Activated naive CD8-positive, alpha-beta T cell (primary cell): ENCODE results near the gene PLXNA1.

Experiments used
- H3K27ac Mint-ChIP-seq: one replicate; pipeline ENCODE4 v1.8.0; 2021; ENCODE audit warnings: mixed read lengths
- H3K27me3 Mint-ChIP-seq: one replicate; pipeline ENCODE4 v1.8.0; 2021; ENCODE audit warnings: mixed read lengths
- H3K36me3 Mint-ChIP-seq: one replicate; pipeline ENCODE4 v1.8.0; 2021; ENCODE audit warnings: mixed read lengths
- H3K4me1 Mint-ChIP-seq: one replicate; pipeline ENCODE4 v1.8.0; 2021; ENCODE audit warnings: low read depth, mixed read lengths
- H3K4me3 Mint-ChIP-seq: one replicate; pipeline ENCODE4 v1.8.0; 2021; ENCODE audit warnings: mild to moderate bottlenecking, mixed read lengths
- H3K9me3 Mint-ChIP-seq: one replicate; pipeline ENCODE4 v1.8.0; 2021; ENCODE audit warnings: low read depth, mixed read lengths

The PLXNA1 gene

DNA sequence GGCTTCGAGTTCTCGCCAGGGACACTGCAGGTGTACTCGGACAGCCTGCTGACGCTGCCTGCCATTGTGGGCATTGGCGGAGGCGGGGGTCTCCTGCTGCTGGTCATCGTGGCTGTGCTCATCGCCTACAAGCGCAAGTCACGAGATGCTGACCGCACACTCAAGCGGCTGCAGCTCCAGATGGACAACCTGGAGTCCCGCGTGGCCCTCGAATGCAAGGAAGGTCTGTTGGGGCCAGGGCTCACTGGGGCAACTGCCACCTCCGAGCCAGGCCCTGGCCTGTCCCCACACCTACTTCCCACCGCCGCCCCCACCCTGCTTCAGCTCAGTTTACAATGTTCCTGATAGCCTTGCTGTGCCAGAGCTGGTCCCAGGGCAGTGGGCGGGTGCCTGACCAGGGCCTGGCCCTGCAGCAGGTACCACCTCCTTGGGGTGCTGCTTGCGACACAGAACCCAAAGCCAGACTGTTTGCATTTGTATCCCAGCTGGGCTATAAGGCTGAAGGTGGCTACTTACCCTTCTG is 35.5 kb downstream of the PLXNA1 start:
- Mint-ChIP-seq H3K9me3 (no peaks in the 10 kb centered on the region), H3K27ac (no peak overlapping the region), H3K4me1 (no peaks in the 10 kb centered on the region), H3K27me3 (no peaks in the 10 kb centered on the region), H3K4me3 (no peak overlapping the region), H3K36me3 (peaks cover 4% of the 10 kb centered on the region)

DNA sequence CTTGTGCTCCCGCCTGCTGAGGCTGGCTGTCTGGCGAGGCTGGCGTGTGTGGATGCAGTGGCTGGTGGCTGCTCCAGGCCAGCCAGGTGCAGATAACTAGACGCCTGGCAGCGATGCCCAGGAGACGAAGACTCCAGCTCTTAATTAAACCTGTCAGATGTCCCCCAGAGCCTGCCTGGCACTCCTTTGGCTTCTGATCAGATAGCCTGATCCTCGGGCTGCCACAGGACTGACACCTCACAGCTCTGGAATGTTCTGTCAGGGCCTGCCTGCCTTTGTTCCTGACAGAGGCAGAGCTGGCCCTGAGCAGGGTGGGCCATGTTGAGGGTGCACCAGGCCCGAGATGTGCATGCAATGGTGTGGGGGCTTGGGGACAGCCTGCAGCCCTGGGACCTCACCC is 36.5 kb downstream of the PLXNA1 start:
- Mint-ChIP-seq H3K27me3 (no peaks in the 10 kb centered on the region), H3K4me3 (no peak overlapping the region), H3K4me1 (no peaks in the 10 kb centered on the region), H3K27ac (no peak overlapping the region), H3K36me3 (peaks cover 4% of the 10 kb centered on the region), H3K9me3 (no peaks in the 10 kb centered on the region)

DNA sequence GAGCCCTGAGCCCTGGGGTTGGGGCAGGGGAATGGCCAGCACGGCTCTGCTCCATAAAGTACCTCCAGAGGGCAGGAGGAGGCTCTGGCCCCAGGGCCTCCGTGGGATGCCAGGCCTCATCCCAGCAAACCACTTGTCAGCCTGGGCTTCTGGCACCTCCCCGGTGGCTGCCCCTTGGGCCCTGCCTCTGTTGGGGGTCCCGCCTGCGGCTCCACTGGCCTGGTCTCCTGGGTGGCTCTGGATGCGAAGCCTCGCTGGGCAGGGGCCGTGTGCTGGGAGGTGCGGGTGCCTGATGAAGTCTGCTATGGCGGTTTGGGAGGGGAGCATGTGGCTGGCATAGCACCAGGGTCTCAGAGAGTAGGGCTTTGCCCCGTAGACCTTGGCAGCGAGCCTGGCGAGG is 37.6 kb downstream of the PLXNA1 start:
- H3K9me3 Mint-ChIP-seq: no peaks in the 10 kb centered on the region
- H3K4me1 Mint-ChIP-seq: no peaks in the 10 kb centered on the region
- no peak overlapping the region for H3K27ac Mint-ChIP-seq
- no peaks in the 10 kb centered on the region for H3K27me3 Mint-ChIP-seq
- H3K36me3 Mint-ChIP-seq: peaks cover 4% of the 10 kb centered on the region
- H3K4me3 Mint-ChIP-seq: no peak overlapping the region

DNA sequence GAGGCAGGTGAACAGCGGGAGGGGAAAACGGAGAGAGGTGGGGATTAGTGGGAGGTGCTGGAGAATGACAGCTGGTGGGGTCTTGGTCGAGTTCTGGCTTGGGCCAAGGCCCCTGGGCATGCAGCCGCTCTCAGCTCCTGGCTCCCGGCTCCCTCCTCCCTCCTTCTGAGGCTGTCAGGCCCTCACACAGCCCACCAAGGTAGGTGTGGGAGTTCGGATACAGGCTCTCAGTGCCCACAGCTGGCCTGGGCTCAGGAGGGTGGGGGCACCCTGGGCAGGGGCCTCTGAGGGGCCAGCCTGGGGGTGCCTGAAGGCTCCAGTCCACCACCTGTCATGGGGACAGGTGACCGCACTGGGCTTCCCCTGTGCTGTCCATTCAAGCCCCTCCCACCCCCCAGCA is 39.9 kb downstream of the PLXNA1 start:
- H3K4me3 Mint-ChIP-seq: no peak overlapping the region
- H3K36me3 Mint-ChIP-seq: peaks cover 4% of the 10 kb centered on the region
- no peaks in the 10 kb centered on the region for H3K4me1 Mint-ChIP-seq
- no peak overlapping the region for H3K27ac Mint-ChIP-seq
- no peaks in the 10 kb centered on the region for H3K27me3 Mint-ChIP-seq
- H3K9me3 Mint-ChIP-seq: no peaks in the 10 kb centered on the region

DNA sequence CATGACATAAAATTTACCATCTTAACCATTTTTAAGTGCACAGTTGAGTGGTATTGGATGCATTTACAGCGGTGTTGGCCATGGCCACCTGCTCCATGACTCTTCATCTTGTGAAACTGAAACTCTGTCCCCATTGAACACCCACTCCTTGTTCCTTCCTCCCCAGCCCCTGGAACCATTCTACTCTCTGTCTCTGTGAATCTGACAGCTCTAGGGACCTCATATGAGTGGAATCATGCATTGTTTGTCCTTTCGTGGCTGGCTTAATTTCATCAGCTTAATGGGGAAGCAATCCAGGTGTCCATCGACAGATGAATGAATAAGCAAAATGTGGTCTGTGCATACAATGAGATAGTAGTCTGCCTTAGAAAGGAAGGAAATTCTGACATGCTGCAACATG is 42.5 kb downstream of the PLXNA1 start:
- Mint-ChIP-seq H3K27ac (no peak overlapping the region), H3K27me3 (no peaks in the 10 kb centered on the region), H3K4me3 (no peak overlapping the region), H3K4me1 (no peaks in the 10 kb centered on the region), H3K9me3 (no peaks in the 10 kb centered on the region), H3K36me3 (peaks cover 4% of the 10 kb centered on the region)

DNA sequence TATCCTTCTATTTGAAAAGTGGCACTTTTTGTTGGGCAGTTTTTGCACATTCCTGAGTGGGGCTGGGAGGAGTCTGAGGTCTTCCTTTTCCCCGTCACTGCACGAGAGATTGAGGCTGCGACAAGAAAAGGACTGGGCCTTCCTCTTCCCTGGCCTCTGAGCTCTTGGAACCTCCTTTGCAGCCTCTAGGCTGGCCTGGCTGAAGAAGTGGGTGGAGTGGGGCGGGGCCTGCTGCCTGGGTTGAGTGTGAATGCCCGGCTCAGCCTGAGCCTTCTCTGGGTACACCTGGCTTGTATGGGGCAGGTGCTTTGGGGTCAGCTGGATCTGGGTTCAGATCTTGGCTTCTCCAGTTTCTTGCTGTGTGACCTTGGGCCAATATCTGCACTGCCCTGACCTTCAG is 43.1 kb downstream of the PLXNA1 start:
- H3K4me1 Mint-ChIP-seq: no peaks in the 10 kb centered on the region
- H3K36me3 Mint-ChIP-seq: peaks cover 4% of the 10 kb centered on the region
- no peak overlapping the region for H3K27ac Mint-ChIP-seq
- no peak overlapping the region for H3K4me3 Mint-ChIP-seq
- H3K9me3 Mint-ChIP-seq: no peaks in the 10 kb centered on the region
- H3K27me3 Mint-ChIP-seq: no peaks in the 10 kb centered on the region

DNA sequence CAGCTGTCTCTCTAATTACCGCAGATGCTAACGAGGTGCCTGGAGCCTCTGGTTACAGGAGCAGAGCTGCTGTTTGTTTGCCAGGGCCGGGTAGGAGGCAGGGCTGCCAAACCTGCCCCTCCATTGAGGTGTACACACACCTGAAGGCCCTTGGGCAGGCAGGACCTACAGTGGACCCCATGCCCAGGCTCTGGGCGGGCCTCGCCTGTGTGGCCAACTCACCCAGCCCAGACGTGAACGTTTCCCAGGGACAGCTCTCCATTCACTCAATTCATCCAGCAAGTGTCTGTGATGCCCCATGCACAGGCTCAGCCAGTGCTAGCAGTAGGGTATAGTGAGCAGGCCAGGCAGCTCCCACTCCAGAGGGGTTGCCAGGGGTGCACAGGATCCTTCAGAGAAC is 43.7 kb downstream of the PLXNA1 start:
- Mint-ChIP-seq H3K36me3 (no peaks in the 10 kb centered on the region), H3K4me3 (no peak overlapping the region), H3K9me3 (no peaks in the 10 kb centered on the region), H3K27me3 (no peaks in the 10 kb centered on the region), H3K4me1 (no peaks in the 10 kb centered on the region), H3K27ac (no peak overlapping the region)

DNA sequence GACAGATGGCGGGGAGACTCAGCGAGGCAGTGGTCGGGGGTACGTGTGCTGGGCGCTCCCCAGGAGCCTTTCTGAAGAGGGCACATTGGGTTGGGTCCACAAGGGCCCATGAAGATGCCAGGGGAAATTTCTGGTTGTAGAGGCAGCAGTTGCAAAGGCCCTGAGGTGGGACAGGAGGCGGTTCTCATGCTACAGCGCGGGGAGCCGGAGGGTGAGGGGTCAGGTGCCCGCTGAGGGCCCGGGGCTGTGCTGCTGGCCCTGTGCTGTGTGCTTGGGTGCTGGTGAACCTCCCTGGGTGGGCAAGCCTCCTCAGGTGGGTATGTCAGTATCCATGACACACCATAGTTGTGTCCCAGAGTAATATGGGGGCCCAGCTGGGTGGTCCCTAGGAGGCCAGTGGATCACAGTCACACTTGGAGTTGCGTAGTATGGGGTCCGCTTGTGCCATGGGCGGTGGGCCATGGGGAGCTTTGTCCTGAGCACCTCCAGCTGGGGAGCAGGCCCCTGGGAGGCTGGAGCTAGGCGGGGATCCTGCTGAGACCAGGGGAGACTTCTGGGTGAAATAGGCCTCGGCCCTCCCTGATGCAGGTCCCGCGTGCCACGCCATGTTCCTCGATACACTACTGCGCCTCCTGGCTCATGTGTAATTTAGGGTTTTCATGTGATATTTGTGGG is 44.3 kb downstream of the PLXNA1 start:
- Mint-ChIP-seq H3K27me3 (no peaks in the 10 kb centered on the region), H3K4me1 (no peaks in the 10 kb centered on the region), H3K27ac (no peak overlapping the region), H3K36me3 (no peaks in the 10 kb centered on the region), H3K9me3 (no peaks in the 10 kb centered on the region), H3K4me3 (no peak overlapping the region)

DNA sequence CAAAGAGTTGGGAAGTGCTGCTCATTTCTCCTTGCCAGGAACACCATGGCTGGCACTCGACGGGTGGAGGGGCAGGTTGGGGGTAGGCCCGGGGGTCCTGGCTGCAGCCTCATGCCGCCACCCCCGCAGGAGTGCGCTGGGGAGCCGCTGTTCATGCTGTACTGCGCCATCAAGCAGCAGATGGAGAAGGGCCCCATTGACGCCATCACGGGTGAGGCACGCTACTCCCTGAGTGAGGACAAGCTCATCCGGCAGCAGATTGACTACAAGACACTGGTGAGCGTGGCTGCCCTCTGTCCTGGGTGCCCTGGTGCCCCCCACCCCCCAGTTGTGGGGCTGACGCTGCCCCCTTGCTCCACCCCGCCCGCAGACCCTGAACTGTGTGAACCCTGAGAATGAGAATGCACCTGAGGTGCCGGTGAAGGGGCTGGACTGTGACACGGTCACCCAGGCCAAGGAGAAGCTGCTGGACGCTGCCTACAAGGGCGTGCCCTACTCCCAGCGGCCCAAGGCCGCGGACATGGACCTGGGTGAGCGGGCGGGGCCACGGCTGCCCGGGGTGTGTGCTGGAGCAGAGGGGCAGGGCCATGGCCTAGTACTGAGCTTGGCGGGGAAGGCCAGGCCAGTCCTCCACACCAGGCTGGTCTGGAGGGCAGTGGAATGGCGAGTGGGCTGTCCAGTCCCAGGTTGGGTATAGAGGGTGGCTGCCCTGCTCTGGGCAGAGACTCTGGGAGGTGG is 45.1 kb downstream of the PLXNA1 start:
- Mint-ChIP-seq H3K9me3 (no peaks in the 10 kb centered on the region), H3K27ac (no peak overlapping the region), H3K4me3 (no peak overlapping the region), H3K36me3 (no peaks in the 10 kb centered on the region), H3K4me1 (no peaks in the 10 kb centered on the region), H3K27me3 (no peaks in the 10 kb centered on the region)

DNA sequence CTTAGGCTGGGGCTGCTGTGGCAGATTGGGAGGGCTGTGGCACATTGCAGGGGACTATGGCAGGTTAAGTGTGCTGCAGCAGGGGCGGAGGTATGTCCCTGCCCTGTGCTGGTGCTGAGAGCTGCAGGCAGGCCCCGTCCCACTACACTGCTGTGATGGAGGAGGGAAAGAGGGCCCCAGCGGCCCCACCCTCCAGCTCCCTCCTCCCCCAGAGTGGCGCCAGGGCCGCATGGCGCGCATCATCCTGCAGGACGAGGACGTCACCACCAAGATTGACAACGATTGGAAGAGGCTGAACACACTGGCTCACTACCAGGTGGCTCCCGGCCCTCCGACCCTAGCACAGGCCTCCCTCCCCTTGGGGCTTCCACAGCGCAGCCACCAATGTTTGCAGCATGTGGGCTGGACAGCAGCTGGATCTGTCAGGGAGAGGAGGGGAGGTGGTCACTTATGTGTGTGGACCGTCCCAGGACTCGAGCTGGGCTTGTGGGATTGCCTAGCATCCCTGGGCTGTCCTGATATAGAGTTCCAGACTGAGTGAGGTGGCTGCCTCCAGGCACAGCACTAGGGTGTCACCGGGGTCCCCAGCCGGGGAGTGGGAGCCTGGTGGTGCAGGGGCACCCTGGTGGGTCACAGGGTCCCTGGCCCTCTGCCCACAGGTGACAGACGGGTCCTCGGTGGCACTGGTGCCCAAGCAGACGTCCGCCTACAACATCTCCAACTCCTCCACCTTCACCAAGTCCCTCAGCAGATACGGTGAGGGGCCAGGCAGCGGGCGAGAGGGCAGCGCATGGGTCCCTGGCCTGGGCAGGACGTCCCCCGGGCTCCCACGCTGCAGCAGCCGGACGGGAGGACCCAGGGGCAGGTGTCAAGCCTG is 46.1 kb downstream of the PLXNA1 start:
- Mint-ChIP-seq H3K27me3 (no peaks in the 10 kb centered on the region), H3K27ac (no peak overlapping the region), H3K4me3 (no peak overlapping the region), H3K9me3 (no peaks in the 10 kb centered on the region), H3K4me1 (no peaks in the 10 kb centered on the region), H3K36me3 (no peaks in the 10 kb centered on the region)

DNA sequence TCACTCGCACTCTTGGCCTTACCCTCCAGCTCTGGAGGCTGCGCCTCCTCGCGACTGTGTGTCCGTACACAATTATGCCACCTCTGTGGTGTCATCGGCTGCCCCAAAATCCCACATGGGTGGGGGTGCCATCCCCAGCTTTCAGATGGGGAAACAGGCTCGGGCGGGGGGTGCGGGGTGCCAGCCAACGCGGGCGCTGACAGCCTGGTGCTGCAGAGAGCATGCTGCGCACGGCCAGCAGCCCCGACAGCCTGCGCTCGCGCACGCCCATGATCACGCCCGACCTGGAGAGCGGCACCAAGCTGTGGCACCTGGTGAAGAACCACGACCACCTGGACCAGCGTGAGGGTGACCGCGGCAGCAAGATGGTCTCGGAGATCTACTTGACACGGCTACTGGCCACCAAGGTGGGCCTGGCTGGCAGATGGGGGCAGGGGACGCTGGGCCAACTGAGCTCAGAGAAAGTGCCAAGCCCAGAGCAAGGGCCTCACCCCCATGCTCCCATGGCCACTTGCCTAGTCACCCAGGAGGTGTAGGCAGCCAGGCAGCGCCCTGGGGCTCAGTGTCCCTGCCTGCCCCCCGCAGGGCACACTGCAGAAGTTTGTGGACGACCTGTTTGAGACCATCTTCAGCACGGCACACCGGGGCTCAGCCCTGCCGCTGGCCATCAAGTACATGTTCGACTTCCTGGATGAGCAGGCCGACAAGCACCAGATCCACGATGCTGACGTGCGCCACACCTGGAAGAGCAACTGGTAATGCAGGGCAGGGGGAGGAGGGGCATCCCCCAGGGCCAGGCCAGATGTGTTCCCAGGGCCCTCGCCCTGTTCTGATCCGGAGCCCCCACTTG is 47.0 kb downstream of the PLXNA1 start:
- H3K36me3 Mint-ChIP-seq: no peaks in the 10 kb centered on the region
- H3K4me3 Mint-ChIP-seq: no peak overlapping the region
- H3K27me3 Mint-ChIP-seq: no peaks in the 10 kb centered on the region
- no peak overlapping the region for H3K27ac Mint-ChIP-seq
- no peaks in the 10 kb centered on the region for H3K4me1 Mint-ChIP-seq
- no peaks in the 10 kb centered on the region for H3K9me3 Mint-ChIP-seq

DNA sequence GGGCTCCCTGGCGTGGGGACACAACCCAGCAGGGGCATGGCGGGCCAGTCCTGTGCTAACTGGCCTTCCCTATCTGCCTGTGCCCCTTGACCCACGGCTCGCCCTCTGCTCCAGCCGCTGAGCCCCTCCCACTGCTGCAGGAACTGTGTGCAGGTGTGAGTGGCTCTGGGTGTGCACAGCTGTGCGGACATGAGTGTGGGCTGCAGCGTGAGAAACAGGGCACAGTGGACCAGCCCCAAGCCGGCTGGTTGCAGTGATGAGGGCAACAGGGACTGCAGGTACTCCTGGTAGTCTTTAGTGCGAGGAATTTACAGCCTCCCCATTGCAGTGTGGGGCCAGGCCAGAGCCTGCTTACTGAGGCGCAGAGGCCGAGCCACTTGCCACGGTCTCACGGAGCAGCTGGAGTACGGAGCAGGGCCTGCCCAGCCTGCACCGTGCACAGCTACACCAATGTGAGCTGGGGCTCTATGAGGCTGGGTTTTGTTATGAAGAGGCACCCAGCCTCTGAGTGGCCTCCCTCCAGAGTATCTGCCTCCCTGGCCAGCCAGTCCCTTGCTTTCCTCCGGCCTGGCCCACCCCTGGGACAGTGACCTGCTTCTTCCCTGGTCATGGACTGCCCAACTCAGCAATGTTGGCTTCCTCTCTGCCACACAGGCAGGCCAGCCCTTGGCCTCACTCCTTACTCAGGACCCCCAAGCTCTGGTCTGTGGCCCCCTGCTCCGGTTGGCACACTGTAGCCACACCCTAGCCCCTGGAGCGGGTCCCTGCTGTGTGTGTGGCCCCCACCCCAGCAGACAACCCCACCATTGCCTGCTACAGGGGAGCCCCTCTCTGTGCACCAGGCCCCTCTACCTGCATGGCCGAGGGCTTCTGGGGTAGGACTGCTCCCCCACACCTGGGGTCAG is 47.8 kb downstream of the PLXNA1 start:
- H3K4me3 Mint-ChIP-seq: no peak overlapping the region
- H3K27me3 Mint-ChIP-seq: no peaks in the 10 kb centered on the region
- H3K9me3 Mint-ChIP-seq: no peaks in the 10 kb centered on the region
- no peaks in the 10 kb centered on the region for H3K36me3 Mint-ChIP-seq
- H3K27ac Mint-ChIP-seq: no peak overlapping the region
- H3K4me1 Mint-ChIP-seq: no peaks in the 10 kb centered on the region

DNA sequence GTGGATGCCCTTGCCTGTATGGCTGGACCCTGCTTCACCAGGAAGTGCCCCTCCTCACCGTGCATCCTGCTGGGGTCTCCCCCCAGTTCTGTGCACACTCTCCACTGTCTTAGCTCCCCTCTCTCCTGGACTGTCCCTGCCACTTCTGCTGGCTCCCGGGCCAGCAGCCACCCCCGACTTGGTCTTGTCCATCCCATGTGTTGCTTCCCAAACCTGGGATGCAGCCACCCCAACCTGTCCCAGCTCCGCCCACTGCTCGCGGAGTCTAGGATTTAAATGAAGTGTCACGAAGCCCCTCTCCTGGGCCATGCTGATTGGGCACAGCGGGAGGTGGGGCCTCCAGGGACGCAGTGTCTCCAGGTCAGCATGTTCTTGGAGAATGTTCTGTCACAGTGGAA is 48.5 kb downstream of the PLXNA1 start:
- H3K9me3 Mint-ChIP-seq: no peaks in the 10 kb centered on the region
- H3K4me1 Mint-ChIP-seq: no peaks in the 10 kb centered on the region
- H3K27ac Mint-ChIP-seq: no peak overlapping the region
- no peaks in the 10 kb centered on the region for H3K36me3 Mint-ChIP-seq
- H3K27me3 Mint-ChIP-seq: no peaks in the 10 kb centered on the region
- no peak overlapping the region for H3K4me3 Mint-ChIP-seq

DNA sequence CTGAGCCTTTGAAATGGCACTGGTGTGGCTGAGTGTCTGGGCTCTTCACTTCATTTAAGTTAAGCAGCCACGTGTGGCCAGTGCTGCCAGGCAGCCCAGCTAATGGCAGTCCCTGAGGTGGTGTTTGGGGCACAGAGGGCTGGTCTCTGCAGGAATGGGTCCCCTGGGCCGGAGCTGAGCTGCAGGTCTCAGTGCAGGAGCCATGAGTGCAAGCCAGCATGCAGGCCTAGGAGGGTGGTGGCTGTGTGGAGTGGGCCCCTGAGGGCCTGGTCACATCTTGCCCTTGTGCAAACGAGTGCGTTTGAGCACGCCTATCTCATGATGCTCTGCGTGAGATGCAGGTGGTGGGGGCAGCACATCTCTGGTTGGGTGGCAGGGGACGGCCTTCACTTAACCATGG is 48.9 kb downstream of the PLXNA1 start:
- Mint-ChIP-seq H3K36me3 (no peaks in the 10 kb centered on the region), H3K27me3 (no peaks in the 10 kb centered on the region), H3K9me3 (no peaks in the 10 kb centered on the region), H3K27ac (no peak overlapping the region), H3K4me1 (no peaks in the 10 kb centered on the region), H3K4me3 (no peak overlapping the region)
